K562 (cell line): ENCODE results near the gene DEDD2. TPM values are rescaled to one million over a fixed set of nuclear protein-coding genes. Genes with fewer than 3 reads are reported as not detected.

Source experiments
- ARID2 ChIP-seq: fragments of 450-650 bp; IDR thresholded peaks from 2 replicates; pipeline ENCODE4 v1.6.1; 2017; ENCODE audit warnings: antibody characterized with exemption, mild to moderate bottlenecking
- ARNT ChIP-seq, 2 experiments: fragments of 450-650 bp; IDR thresholded peaks; 2 replicates each; pipeline ENCODE4 v1.6.1; 2016; ENCODE audit warnings: mild to moderate bottlenecking in 1 of 2
- COPS2 ChIP-seq: fragments of 450-650 bp; conservative IDR thresholded peaks from 2 replicates; pipeline ENCODE4 v1.6.1; 2016; ENCODE audit warnings: mild to moderate bottlenecking, moderate library complexity
- EGR1 ChIP-seq: fragments of 450-650 bp; conservative IDR thresholded peaks from 2 replicates; pipeline ENCODE4 v1.6.1; 2017; ENCODE audit warnings: mild to moderate bottlenecking
- ELF4 ChIP-seq: fragments of 450-650 bp; formaldehyde crosslinking; IDR thresholded peaks from 2 replicates; pipeline ENCODE4 v1.4.0; 2022; ENCODE audit warnings: missing genetic modification characterization
- FOS ChIP-seq: IDR thresholded peaks from 3 replicates; pipeline ENCODE4 v1.6.1; 2011; ENCODE audit not compliant: insufficient read length; ENCODE audit errors: extremely low read depth
- FOXJ3 ChIP-seq: sonication (generic); formaldehyde crosslinking; IDR thresholded peaks from 2 replicates; pipeline ENCODE4 v1.4.0; 2020; ENCODE audit warnings: mild to moderate bottlenecking, missing genetic modification reagents
- KAT7 ChIP-seq: sonication (generic); formaldehyde crosslinking; IDR thresholded peaks from 2 replicates; pipeline ENCODE4 v1.8.0; 2022; ENCODE audit warnings: missing genetic modification reagents, mild to moderate bottlenecking, borderline replicate concordance
- MEIS2 ChIP-seq: fragments of 450-650 bp; IDR thresholded peaks from 2 replicates; pipeline ENCODE4 v1.6.1; 2014; ENCODE audit warnings: mild to moderate bottlenecking; ENCODE audit not compliant: partially characterized antibody
- MXI1 ChIP-seq: IDR thresholded peaks from 2 replicates; pipeline ENCODE4 v1.6.1; 2011; ENCODE audit warnings: low read depth, mild to moderate bottlenecking, improper control_type of control experiment, low read length
- NCOR1 ChIP-seq: fragments of 450-650 bp; IDR thresholded peaks from 2 replicates; pipeline ENCODE4 v1.6.1; 2016; ENCODE audit warnings: mild to moderate bottlenecking, moderate library complexity
- NFRKB ChIP-seq: fragments of 450-650 bp; IDR thresholded peaks from 2 replicates; pipeline ENCODE4 v1.6.1; 2016; ENCODE audit warnings: low read depth
- PHTF2 ChIP-seq: fragments of 250-450 bp; sonication (Bioruptor Pico); IDR thresholded peaks from 2 replicates; pipeline ENCODE4 v1.5.0; 2021; ENCODE audit warnings: mild to moderate bottlenecking
- RBBP5 ChIP-seq: fragments of 200-600 bp; sonication (generic); IDR thresholded peaks from 2 replicates; pipeline ENCODE4 v1.6.1; 2012; ENCODE audit warnings: borderline replicate concordance, mild to moderate bottlenecking, low read length, control low read depth, inconsistent platforms; ENCODE audit not compliant: insufficient read depth, poor library complexity, severe bottlenecking
- SIN3A ChIP-seq, 2 experiments: fragments of 150-350 bp in 1 of 2; IDR thresholded peaks; 2 replicates each; pipeline ENCODE4 v1.6.1; 2011 to 2016; ENCODE audit warnings: borderline replicate concordance in 2 of 2, low read depth in 2 of 2, low read length in 2 of 2, mild to moderate bottlenecking in 2 of 2, moderate library complexity in 2 of 2; ENCODE audit not compliant: control insufficient read depth in 1 of 2
- SNIP1 ChIP-seq: fragments of 450-650 bp; IDR thresholded peaks from 2 replicates; pipeline ENCODE4 v1.7.1; 2017; ENCODE audit warnings: low read depth, mild to moderate bottlenecking
- ZKSCAN3 ChIP-seq: fragments of 250-450 bp; sonication (Bioruptor Pico); IDR thresholded peaks from 2 replicates; pipeline ENCODE4 v1.4.0; 2020
- ZNF23 ChIP-seq: fragments of 250-450 bp; sonication (Bioruptor Pico); IDR thresholded peaks from 2 replicates; pipeline ENCODE4 v1.4.0; 2020; ENCODE audit warnings: mild to moderate bottlenecking
- ZNF232 ChIP-seq: sonication (generic); formaldehyde crosslinking; IDR thresholded peaks from 2 replicates; pipeline ENCODE4 v1.8.0; 2022; ENCODE audit warnings: mild to moderate bottlenecking, missing genetic modification reagents
- polyA plus RNA-seq, 8 experiments: library from polyadenylated mRNA; depleted of rRNA in 4 of 8; stranded (reverse) in 5 of 8; unstranded in 3 of 8; fragments of >200 nt; fragmentation: Nextera tagmentation in 2 of 8; fragmentation: Illumina TruSeq in 1 of 8; extraction: Ambion mirVana in 2 of 8; extraction: Trizol in 1 of 8; gene quantifications; 2 replicates each; pipeline versions ENCODE4 v1.2.1 to v1.2.3, GENCODE V29; 2011 to 2014; ENCODE audit warnings: inconsistent platforms in 1 of 8, missing spikeins in 1 of 8
- total RNA-seq, 7 experiments: library from RNA; depleted of rRNA in 6 of 7; stranded (reverse); fragments of >200 nt in 6 of 7; fragmentation: Illumina TruSeq in 2 of 7; extraction: Trizol in 2 of 7; gene quantifications; 2 replicates each; pipeline versions ENCODE4 v1.2.1 to v1.2.3, GENCODE V29; 2011 to 2021; ENCODE audit warnings: low replicate concordance in 1 of 7
- TF ChIP-seq, protein P1 (sequence below): sonication (generic); formaldehyde crosslinking; IDR thresholded peaks from 2 replicates; pipeline ENCODE4 v1.8.0; 2022; ENCODE audit warnings: mild to moderate bottlenecking, missing genetic modification reagents, borderline replicate concordance
- TF ChIP-seq, protein P2 (sequence below): sonication (generic); formaldehyde crosslinking; IDR thresholded peaks from 2 replicates; pipeline ENCODE4 v1.5.0; 2020; ENCODE audit warnings: missing genetic modification reagents
- TF ChIP-seq, protein P3 (sequence below): IDR thresholded peaks from 2 replicates; pipeline ENCODE4 v1.6.1; 2011; ENCODE audit not compliant: insufficient read length; ENCODE audit errors: extremely low read depth
- TF ChIP-seq, protein P4 (sequence below): IDR thresholded peaks from 3 replicates; pipeline ENCODE4 v1.6.1; 2011; ENCODE audit warnings: borderline replicate concordance, mild to moderate bottlenecking; ENCODE audit not compliant: insufficient read length, insufficient read depth
- TF ChIP-seq, protein P5 (sequence below): fragments of 250-450 bp; sonication (Bioruptor Pico); IDR thresholded peaks from 2 replicates; pipeline ENCODE4 v1.4.0; 2020

DEDD2 gene
- total and polyA plus RNA-seq, 9 of the 15 experiments (the other 6 are each of a cell fraction or from before 2014, with no cell fraction given), result 4.3 to 43.0 (median 29.2) TPM

DNA sequence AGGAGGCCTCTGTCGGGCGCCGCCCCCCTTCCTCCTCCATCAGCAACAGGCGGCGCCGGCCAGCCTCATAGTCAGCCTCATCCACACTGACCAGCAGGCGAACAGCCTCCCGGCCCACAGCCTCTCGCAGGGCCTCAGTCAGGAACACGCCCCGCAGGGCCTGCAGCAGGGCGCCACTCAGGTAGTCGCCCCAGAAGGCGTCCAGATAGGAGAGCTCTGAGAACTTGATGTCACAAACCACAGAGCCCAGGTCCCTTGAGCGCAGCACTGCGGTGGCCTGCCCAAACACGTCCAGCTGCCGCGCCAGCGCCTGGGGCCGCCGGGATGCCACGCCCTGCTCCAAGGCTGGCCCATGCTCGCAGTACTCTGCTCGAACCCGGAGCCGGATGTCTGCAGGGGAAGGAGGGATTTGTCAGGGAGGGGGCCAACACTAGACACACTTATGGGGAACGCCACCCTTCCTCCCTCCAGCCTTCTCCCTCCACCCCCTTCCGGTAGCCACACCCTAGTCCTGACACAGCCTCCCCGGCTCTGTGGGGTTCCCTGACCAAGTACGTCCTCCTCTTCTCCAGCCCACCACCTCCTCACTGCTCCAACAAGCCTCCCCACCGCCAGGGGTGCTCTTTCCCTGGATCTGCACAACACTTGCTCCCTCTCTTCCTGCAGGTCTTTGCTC lies 17.9 kb downstream of the DEDD2 start (continued):
- TF ChIP-seq ELF4 (peak; percentile 55; the same call in 1 of the 2 replicates), ZKSCAN3 (CRISPR knock-in tag) (no peak), MXI1 (no peak), ARID2 (no peak), FOS (no peak), SIN3A (IDR thresholded peaks at IDR 0.05; ENCODE audit: borderline replicate concordance in 2 of 2, control insufficient read depth in 1 of 2, low read depth in 2 of 2, low read length in 2 of 2) (peak; percentile 58 to 73; a peak in 2 of 4 replicates), COPS2 (no peak), ARNT (IDR thresholded peaks at IDR 0.05) (peak; percentile 53 to 88; a peak in 1 of 4 replicates), EGR1 (peak; percentile 72), NFRKB (peak; percentile 51; the same call in 1 of the 2 replicates), ZNF232 (CRISPR knock-in tag) (no peak), KAT7 (CRISPR knock-in tag) (no peak), NCOR1 (no peak; the same call in none of the 2 replicates), ZNF23 (CRISPR knock-in tag) (no peak), RBBP5 (peak; percentile 64), PHTF2 (CRISPR knock-in tag) (no peak), MEIS2 (no peak), FOXJ3 (CRISPR knock-in tag) (no peak), SNIP1 (peak; percentile 58; the same call in 1 of the 2 replicates)
- TF ChIP-seq, protein P1, sequence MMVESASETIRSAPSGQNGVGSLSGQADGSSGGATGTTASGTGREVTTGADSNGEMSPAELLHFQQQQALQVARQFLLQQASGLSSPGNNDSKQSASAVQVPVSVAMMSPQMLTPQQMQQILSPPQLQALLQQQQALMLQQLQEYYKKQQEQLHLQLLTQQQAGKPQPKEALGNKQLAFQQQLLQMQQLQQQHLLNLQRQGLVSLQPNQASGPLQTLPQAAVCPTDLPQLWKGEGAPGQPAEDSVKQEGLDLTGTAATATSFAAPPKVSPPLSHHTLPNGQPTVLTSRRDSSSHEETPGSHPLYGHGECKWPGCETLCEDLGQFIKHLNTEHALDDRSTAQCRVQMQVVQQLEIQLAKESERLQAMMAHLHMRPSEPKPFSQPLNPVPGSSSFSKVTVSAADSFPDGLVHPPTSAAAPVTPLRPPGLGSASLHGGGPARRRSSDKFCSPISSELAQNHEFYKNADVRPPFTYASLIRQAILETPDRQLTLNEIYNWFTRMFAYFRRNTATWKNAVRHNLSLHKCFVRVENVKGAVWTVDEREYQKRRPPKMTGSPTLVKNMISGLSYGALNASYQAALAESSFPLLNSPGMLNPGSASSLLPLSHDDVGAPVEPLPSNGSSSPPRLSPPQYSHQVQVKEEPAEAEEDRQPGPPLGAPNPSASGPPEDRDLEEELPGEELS (CRISPR knock-in tag), result no peak
- TF ChIP-seq, protein P2, sequence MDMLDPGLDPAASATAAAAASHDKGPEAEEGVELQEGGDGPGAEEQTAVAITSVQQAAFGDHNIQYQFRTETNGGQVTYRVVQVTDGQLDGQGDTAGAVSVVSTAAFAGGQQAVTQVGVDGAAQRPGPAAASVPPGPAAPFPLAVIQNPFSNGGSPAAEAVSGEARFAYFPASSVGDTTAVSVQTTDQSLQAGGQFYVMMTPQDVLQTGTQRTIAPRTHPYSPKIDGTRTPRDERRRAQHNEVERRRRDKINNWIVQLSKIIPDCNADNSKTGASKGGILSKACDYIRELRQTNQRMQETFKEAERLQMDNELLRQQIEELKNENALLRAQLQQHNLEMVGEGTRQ (CRISPR knock-in tag), result no peak
- TF ChIP-seq, protein P3, sequence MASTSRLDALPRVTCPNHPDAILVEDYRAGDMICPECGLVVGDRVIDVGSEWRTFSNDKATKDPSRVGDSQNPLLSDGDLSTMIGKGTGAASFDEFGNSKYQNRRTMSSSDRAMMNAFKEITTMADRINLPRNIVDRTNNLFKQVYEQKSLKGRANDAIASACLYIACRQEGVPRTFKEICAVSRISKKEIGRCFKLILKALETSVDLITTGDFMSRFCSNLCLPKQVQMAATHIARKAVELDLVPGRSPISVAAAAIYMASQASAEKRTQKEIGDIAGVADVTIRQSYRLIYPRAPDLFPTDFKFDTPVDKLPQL, result no peak
- TF ChIP-seq, protein P4, sequence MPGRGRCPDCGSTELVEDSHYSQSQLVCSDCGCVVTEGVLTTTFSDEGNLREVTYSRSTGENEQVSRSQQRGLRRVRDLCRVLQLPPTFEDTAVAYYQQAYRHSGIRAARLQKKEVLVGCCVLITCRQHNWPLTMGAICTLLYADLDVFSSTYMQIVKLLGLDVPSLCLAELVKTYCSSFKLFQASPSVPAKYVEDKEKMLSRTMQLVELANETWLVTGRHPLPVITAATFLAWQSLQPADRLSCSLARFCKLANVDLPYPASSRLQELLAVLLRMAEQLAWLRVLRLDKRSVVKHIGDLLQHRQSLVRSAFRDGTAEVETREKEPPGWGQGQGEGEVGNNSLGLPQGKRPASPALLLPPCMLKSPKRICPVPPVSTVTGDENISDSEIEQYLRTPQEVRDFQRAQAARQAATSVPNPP, result no peak
- TF ChIP-seq, protein P5, sequence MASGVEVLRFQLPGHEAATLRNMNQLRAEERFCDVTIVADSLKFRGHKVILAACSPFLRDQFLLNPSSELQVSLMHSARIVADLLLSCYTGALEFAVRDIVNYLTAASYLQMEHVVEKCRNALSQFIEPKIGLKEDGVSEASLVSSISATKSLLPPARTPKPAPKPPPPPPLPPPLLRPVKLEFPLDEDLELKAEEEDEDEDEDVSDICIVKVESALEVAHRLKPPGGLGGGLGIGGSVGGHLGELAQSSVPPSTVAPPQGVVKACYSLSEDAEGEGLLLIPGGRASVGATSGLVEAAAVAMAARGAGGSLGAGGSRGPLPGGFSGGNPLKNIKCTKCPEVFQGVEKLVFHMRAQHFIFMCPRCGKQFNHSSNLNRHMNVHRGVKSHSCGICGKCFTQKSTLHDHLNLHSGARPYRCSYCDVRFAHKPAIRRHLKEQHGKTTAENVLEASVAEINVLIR (CRISPR knock-in tag), result no peak
